Measurements from ENCODE around the gene UVSSA. TPM values are rescaled to one million over a fixed set of nuclear protein-coding genes. Genes with fewer than 3 reads are reported as not detected.

The UVSSA gene
- total and polyA plus RNA-seq, 9 of the 15 experiments (the other 6 are each of a cell fraction or from before 2014, with no cell fraction given), result 0.21 to 14.6 (median 3.3) TPM

- TF ChIP-seq EWSR1 (IDR thresholded peaks at IDR 0.05; ENCODE audit: borderline replicate concordance, low read depth, partially characterized antibody) (no peak), PHF8 (IDR thresholded peaks at IDR 0.05; ENCODE audit: borderline replicate concordance, low read length) (no peak), ZEB2 (IDR thresholded peaks at IDR 0.05) (no peak)
These were observed 66.2 kb downstream of the UVSSA start (continued) for GRCh38 chr4:1413204-1413663.

GRCh38 chr4:1413687-1414479 lies 66.9 kb downstream of the UVSSA start:
- Histone ChIP-seq H3K36me3 (ENCODE audit: control insufficient read depth, insufficient read depth, low read length) (no peaks in the 10 kb centered on the region), H3K27me3 (ENCODE audit: control insufficient read depth in 2 of 2, insufficient read depth in 2 of 2, low read length in 2 of 2) (peaks cover 0 to 22% of the 10 kb centered on the region in 2 experiments; a peak in 3 of 5 replicates), H2AFZ (ENCODE audit: low read depth, low read length) (no peak overlapping the region), H3K27ac (ENCODE audit: extremely low read depth, low read depth, low read length) (no peak overlapping the region), H4K20me1 (replicated peaks; ENCODE audit: control insufficient read depth, insufficient read depth, low read length) (no peaks in the 10 kb centered on the region; the same call in 1 of the 2 replicates), H3K9me3 (replicated peaks; ENCODE audit: control insufficient read depth, insufficient read depth, low read depth, low read length) (no peaks in the 10 kb centered on the region), H3K4me3 (no peak overlapping the region), H3K4me2 (ENCODE audit: insufficient read depth, low read length) (peak overlapping the region; percentile 6; the same call in 1 of the 2 replicates), H3K9ac (ENCODE audit: insufficient read depth in 1 of 2, low read depth in 2 of 2, low read length in 2 of 2) (no peak overlapping the region), H3K79me2 (ENCODE audit: control insufficient read depth, insufficient read depth, low read length) (no peaks in the 10 kb centered on the region), H3K4me1 (replicated peaks in 1 of 2; ENCODE audit: control insufficient read depth in 2 of 2, insufficient read depth in 2 of 2, low read length in 2 of 2) (peaks cover 6 to 45% of the 10 kb centered on the region in 2 experiments; a peak in 4 of 5 replicates), H3K9me1 (ENCODE audit: control insufficient read depth, insufficient read depth, low read length) (peaks cover 2% of the 10 kb centered on the region)
- in situ Hi-C loops (cut with MboI) (loop anchor here (5.0 kb wide), 1 partner anchor 48 kb away; no protein-coding TSS in a partner anchor), intact Hi-C loops (cut with micrococcal nuclease) (no loop called here)
- FAIRE-seq (no peak), ATAC-seq (no peak), DNase-seq (ENCODE audit: extremely low read depth in 1 of 4, low spot score in 3 of 4) (peak in 1 of 4 experiments; percentile 38)
- WGBS (ENCODE audit: insufficient coverage, low coverage, missing lambda C conversion rate), result 50% methylated on average over 27 of the region's 77 CpGs
- BruUV-seq (replicated peaks), result no TSS peak
- ChIA-PET POLR2A (no interaction called here), CTCF (ENCODE audit: low intra/inter-chr PET ratio) (no interaction called here)
- TF ChIP-seq ETS2 (tag; IDR thresholded peaks at IDR 0.05; ENCODE audit: borderline replicate concordance, poor library complexity, severe bottlenecking) (no peak), ZFX (CRISPR knock-in tag; IDR thresholded peaks at IDR 0.05) (no peak), DDX20 (tag; IDR thresholded peaks at IDR 0.05; ENCODE audit: low read depth) (no peak), CREB1 (IDR thresholded peaks at IDR 0.05) (no peak), CREB1 (CRISPR knock-in tag; IDR thresholded peaks at IDR 0.05) (no peak), TCF15 (CRISPR knock-in tag; IDR thresholded peaks at IDR 0.05) (no peak), HIVEP1 (CRISPR knock-in tag; IDR thresholded peaks at IDR 0.05) (no peak), CEBPG (CRISPR knock-in tag; IDR thresholded peaks at IDR 0.05) (no peak), CEBPG (tag; conservative IDR thresholded peaks at IDR 0.05 in 1 of 2, IDR thresholded peaks at IDR 0.05 in 1 of 2) (no peak), E2F6 (IDR thresholded peaks at IDR 0.05; ENCODE audit: borderline replicate concordance in 1 of 2, extremely low read depth in 1 of 2, insufficient read depth in 1 of 2, insufficient read length in 1 of 2, low read depth in 1 of 2, low read length in 1 of 2, poor library complexity in 1 of 2, severe bottlenecking in 1 of 2) (peak in 1 of 2 experiments; percentile 34), EP300 (IDR thresholded peaks at IDR 0.05; ENCODE audit: low read length) (no peak), ZKSCAN8 (CRISPR knock-in tag; IDR thresholded peaks at IDR 0.05) (0 out of 2 replicates have a peak, but pooled peaks have one; percentile 42), HNRNPL (IDR thresholded peaks at IDR 0.05; ENCODE audit: low read depth, low read length) (no peak), FOXA3 (CRISPR knock-in tag; conservative IDR thresholded peaks at IDR 0.05 in 1 of 2, IDR thresholded peaks at IDR 0.05 in 1 of 2) (no peak)

All from K562 (cell line).